ENCODE measurements around the gene CEBPB.

Gene CEBPB

DNA sequence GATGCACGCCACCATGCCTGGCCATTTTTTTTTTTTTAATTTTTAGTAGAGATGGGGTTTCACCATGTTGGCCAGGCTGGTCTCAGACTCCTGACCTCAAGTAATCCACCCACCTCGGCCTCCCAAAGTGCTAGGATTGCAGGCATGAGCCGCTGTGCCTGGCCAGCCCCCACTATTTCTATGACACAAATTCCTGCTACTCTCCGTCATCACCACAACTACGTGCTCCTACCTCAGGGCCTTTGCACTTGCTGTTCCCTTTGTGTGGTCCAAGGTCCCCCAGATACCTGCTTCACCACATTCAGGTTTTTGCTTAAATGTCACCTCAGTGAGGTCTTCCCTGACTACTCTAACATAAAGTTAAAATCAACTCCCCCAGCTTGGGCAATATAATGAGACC, 5.2 kb upstream of the CEBPB start:
- TF ChIP-seq CTCF (conservative IDR thresholded peaks at IDR 0.05; ENCODE audit: low read depth, low read length): no peak
- H3K9ac ChIP-seq: no peak overlapping the region
- H3K36me3 ChIP-seq (ENCODE audit: insufficient read depth): no peaks in the 10 kb centered on the region
- H3K4me3 ChIP-seq (IDR thresholded peaks at IDR 0.05; ENCODE audit: insufficient read depth, low read depth, low read length): no peak overlapping the region
- H3K79me2 ChIP-seq (ENCODE audit: insufficient read depth, low read depth): no peaks in the 10 kb centered on the region
- H2AFZ ChIP-seq (ENCODE audit: low read depth): no peak overlapping the region
- H4K20me1 ChIP-seq (ENCODE audit: insufficient read depth): no peaks in the 10 kb centered on the region
- peaks cover 24% of the 10 kb centered on the region for H3K27me3 ChIP-seq (ENCODE audit: insufficient read depth, low read depth)
- H3K4me1 ChIP-seq (ENCODE audit: low read depth, poor library complexity, severe bottlenecking): peaks cover 7% of the 10 kb centered on the region
- no peak overlapping the region for H3K4me2 ChIP-seq
- H3K27ac ChIP-seq: no peak overlapping the region

DNA sequence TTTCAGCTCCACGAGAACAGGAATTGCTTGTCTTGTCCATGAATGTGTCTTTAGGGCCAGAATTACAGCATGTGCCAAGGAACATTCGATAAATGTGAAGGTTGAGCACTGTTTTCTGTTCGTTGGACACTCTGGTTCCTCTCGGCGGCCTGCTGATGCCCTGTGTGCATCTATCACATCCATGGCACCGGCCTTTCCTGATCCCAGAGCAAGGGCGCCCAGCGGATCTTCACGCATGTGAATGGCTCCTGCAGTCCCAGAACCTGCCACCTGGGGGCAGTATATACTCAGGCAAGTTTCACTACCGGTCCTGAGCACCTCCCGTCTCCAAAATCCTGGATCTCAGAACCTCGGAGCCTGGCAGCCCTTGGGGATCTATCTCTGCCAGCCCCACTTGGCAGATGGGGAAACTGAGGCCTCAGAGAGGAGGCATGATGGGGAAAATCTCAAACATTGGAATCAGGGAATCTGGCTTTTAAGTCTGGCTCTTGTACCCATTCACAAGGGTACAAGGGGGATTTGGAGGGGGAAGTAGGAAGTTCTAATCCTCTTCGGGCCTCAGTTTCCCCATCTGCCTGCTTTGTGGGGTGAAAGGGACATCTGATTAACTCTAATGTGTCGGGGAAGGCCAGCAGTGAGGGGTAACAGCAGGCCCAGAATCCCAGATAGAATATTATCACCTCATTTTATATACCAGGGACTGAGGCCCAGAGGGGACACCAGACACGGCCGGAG, 4.3 kb upstream of the CEBPB start:
- Histone ChIP-seq H3K4me1 (ENCODE audit: low read depth, poor library complexity, severe bottlenecking) (peaks cover 7% of the 10 kb centered on the region), H3K79me2 (ENCODE audit: insufficient read depth, low read depth) (no peaks in the 10 kb centered on the region), H3K27ac (no peak overlapping the region), H4K20me1 (ENCODE audit: insufficient read depth) (no peaks in the 10 kb centered on the region), H2AFZ (ENCODE audit: low read depth) (peak overlapping the region; percentile 25; the same call in 1 of the 2 replicates), H3K27me3 (ENCODE audit: insufficient read depth, low read depth) (peaks cover 24% of the 10 kb centered on the region), H3K9ac (no peak overlapping the region), H3K4me2 (no peak overlapping the region; the same call in 1 of the 2 replicates), H3K36me3 (ENCODE audit: insufficient read depth) (no peaks in the 10 kb centered on the region), H3K4me3 (IDR thresholded peaks at IDR 0.05; ENCODE audit: insufficient read depth, low read depth, low read length) (no peak overlapping the region)
- TF ChIP-seq CTCF (conservative IDR thresholded peaks at IDR 0.05; ENCODE audit: low read depth, low read length): peak; percentile 99

DNA sequence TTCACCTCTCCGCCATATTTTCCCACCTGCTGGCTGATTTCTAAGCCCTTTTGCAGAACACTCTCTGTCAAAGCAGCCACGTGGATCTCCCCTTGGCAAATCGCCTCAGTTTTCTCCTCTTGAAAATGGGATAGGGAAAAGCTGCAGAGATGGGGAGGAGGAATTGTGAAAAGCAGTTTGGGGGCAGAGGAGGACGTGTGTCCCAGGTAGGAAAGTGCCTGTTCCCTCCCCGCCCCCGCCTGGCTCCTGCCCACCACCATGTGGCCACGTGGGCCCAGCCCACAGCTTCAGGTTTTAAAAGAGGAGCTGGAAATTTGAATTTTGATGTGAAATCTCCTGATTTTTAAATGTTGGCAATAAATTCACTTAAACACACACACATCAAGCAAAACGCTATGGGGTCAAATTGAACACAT, 3.6 kb upstream of the CEBPB start:
- no peak overlapping the region for H2AFZ ChIP-seq (ENCODE audit: low read depth)
- H4K20me1 ChIP-seq (ENCODE audit: insufficient read depth): no peaks in the 10 kb centered on the region
- no peak overlapping the region for H3K27ac ChIP-seq
- no peak overlapping the region for H3K4me3 ChIP-seq (IDR thresholded peaks at IDR 0.05; ENCODE audit: insufficient read depth, low read depth, low read length)
- H3K4me2 ChIP-seq: no peak overlapping the region
- peaks cover 7% of the 10 kb centered on the region for H3K4me1 ChIP-seq (ENCODE audit: low read depth, poor library complexity, severe bottlenecking)
- no peaks in the 10 kb centered on the region for H3K36me3 ChIP-seq (ENCODE audit: insufficient read depth)
- no peak for TF ChIP-seq CTCF (conservative IDR thresholded peaks at IDR 0.05; ENCODE audit: low read depth, low read length)
- H3K79me2 ChIP-seq (ENCODE audit: insufficient read depth, low read depth): no peaks in the 10 kb centered on the region; the same call in 1 of the 2 replicates
- H3K9ac ChIP-seq: no peak overlapping the region
- H3K27me3 ChIP-seq (ENCODE audit: insufficient read depth, low read depth): peaks cover 24% of the 10 kb centered on the region

- H3K9ac ChIP-seq: no peak overlapping the region
- peaks cover 24% of the 10 kb centered on the region for H3K27me3 ChIP-seq (ENCODE audit: insufficient read depth, low read depth)
- peaks cover 4% of the 10 kb centered on the region for H3K79me2 ChIP-seq (ENCODE audit: insufficient read depth, low read depth)
- no peak for TF ChIP-seq CTCF (conservative IDR thresholded peaks at IDR 0.05; ENCODE audit: low read depth, low read length)
- H4K20me1 ChIP-seq (ENCODE audit: insufficient read depth): no peaks in the 10 kb centered on the region
- no peak overlapping the region for H3K4me2 ChIP-seq
- no peaks in the 10 kb centered on the region for H3K36me3 ChIP-seq (ENCODE audit: insufficient read depth)
- no peak overlapping the region for H2AFZ ChIP-seq (ENCODE audit: low read depth)
- H3K4me3 ChIP-seq (IDR thresholded peaks at IDR 0.05; ENCODE audit: insufficient read depth, low read depth, low read length): no peak overlapping the region
- peaks cover 7% of the 10 kb centered on the region for H3K4me1 ChIP-seq (ENCODE audit: low read depth, poor library complexity, severe bottlenecking)
- no peak overlapping the region for H3K27ac ChIP-seq
These were observed 3.1 kb upstream of the CEBPB start for GRCh38 chr20:50187403-50188051.
